HG03439 (cell line): ENCODE measurements around the gene MLLT6.

Source experiments
- ATAC-seq: cut with Tn5 transposase; IDR thresholded peaks from one replicate; pipeline ENCODE4 v1.9.1; 2021; ENCODE audit warnings: mild to moderate bottlenecking, moderate library complexity; ENCODE audit not compliant: unreplicated experiment

The MLLT6 gene

GRCh38 chr17:38704606-38705522, at the start of gene MLLT6:
Gene MLLT6 (plus strand): TSS chr17:38705273. CDS start chr17:38705633, 360 bp downstream.
- ATAC-seq = no peak

- no peak for ATAC-seq
Measured at GRCh38 chr17:38656959-38657823, 47.9 kb upstream of the MLLT6 start.

GRCh38 chr17:38657824-38658740, 47.0 kb upstream of the MLLT6 start:
- ATAC-seq = no peak

GRCh38 chr17:38658741-38659345, 46.2 kb upstream of the MLLT6 start:
- ATAC-seq = no peak

- no peak for ATAC-seq
Measured at GRCh38 chr17:38659415-38659814, 45.7 kb upstream of the MLLT6 start.

- ATAC-seq = no peak
Measured at GRCh38 chr17:38660097-38661025, 44.7 kb upstream of the MLLT6 start.

GRCh38 chr17:38663125-38663751, 41.8 kb upstream of the MLLT6 start:
- ATAC-seq = no peak

GRCh38 chr17:38663964-38664644, 41.0 kb upstream of the MLLT6 start:
- no peak for ATAC-seq

- ATAC-seq = no peak
Measured at GRCh38 chr17:38667099-38667786, 37.8 kb upstream of the MLLT6 start.

- ATAC-seq = no peak
Measured at GRCh38 chr17:38667787-38668122, 37.3 kb upstream of the MLLT6 start.

- ATAC-seq = no peak
Measured at GRCh38 chr17:38669520-38669919, 35.6 kb upstream of the MLLT6 start.

- no peak for ATAC-seq
Measured at GRCh38 chr17:38671939-38672720, 32.9 kb upstream of the MLLT6 start.

- no peak for ATAC-seq
Measured at GRCh38 chr17:38672788-38673706, 32.0 kb upstream of the MLLT6 start.

- peak; percentile 6 for ATAC-seq
Measured at GRCh38 chr17:38673707-38674013, 31.4 kb upstream of the MLLT6 start.

GRCh38 chr17:38674014-38674748, 30.9 kb upstream of the MLLT6 start:
- peak; percentile 20 for ATAC-seq
